ENCODE data around the gene ARL16. TPM values are rescaled to one million over a fixed set of nuclear protein-coding genes. Genes with fewer than 3 reads are reported as not detected.

Gene ARL16, protein sequence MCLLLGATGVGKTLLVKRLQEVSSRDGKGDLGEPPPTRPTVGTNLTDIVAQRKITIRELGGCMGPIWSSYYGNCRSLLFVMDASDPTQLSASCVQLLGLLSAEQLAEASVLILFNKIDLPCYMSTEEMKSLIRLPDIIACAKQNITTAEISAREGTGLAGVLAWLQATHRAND
- total RNA-seq, result 10 to 100 TPM; 29.2 to 45.1 (median 36.2) TPM

DNA sequence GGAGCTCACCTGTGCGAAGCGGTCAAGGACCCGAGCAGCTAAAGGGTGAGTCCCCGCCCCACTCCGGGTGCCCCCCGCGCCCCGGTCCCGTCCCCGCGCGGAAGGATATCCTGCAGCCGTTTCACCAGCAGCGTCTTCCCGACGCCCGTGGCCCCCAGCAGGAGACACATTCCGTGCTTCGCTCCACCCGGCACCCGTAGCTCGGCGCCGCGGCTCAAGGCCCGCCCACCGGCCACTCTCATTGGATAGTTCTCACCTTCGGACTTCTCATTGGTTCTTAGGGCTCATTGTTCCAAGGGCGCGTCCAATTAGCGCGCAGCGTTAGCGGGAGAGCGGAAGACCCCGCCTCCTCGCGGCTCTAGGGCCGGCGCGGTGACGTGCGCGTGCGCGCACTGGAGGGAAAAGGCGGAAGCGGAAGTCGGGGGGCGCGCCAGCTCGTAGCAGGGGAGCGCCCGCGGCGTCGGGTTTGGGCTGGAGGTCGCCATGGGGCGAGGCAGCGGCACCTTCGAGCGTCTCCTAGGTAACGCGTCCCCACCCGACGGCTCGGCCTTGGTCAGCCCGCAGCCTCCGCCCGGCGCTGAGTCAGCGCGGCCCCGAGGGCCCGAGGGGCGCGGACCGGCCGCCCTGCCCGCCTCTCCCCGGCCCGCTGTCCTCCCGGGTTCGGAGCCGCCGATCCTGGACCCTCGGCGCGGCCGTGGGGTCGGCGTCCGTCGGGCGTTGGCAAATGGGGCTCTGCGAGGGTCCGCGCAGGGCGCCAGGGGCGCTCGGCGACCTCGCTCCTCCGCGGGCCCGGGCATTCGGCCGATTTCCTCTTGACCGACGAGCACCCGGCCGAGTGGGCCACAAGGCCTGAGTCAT, at the start of gene ARL16, which contains the start of gene HGS:
Gene ARL16, minus strand, starts transcription at position 214 of the 858 bp plus-strand sequence. Its CDS starts 44 bp downstream, at position 170.
Gene HGS, plus strand, starts transcription at position 428 of the 858 bp plus-strand sequence. Its CDS starts 56 bp downstream, at position 484.
- peak; percentile 98 to 99 for DNase-seq (ENCODE audit: low spot score in 2 of 2)
- 0 to 1% methylated on average over 18 to 53 of the region's 112 CpGs for WGBS, 2 donors

DNA sequence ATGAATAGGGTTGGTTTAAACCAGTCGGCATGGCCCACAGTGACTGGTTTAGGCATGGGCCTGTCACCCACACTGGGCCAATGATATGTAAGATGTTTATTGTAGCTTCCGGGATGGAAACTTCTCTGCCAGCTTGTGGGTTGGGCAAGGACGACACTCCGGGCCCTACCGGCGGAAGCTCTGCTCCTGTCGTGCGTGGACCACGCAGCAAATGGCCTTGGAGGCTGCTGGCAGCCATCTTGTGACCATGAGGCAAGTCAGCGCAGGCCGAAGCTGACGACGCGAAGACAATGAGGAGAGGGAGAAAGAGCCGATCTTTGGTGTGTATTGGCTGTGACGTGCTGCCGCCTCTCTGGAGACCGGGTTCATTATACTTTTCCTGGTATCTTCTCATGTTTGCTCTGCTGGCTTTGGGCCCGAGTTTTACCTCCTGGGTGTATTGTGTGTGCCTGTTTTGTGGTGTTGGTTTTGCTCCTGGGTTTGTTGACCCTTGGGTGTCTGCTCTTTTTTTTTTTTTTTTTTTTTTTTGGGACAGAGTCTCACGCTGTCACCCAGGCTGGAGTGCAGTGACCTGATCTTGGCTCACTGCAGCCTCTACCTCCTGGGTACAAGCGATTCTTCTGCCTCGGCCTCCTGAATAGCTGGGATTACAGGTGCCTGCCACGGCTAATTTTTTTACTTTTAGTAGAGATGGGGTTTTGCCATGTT, 43.9 kb upstream of the ARL16 start:
- DNase-seq (ENCODE audit: low spot score in 2 of 2), result no peak
- intact Hi-C loops (cut with DNase I; ENCODE audit: low total_unique reads), result no loop called here
- no peak for TF ChIP-seq POLR2A (IDR thresholded peaks at IDR 0.05)
- TF ChIP-seq, protein P1, sequence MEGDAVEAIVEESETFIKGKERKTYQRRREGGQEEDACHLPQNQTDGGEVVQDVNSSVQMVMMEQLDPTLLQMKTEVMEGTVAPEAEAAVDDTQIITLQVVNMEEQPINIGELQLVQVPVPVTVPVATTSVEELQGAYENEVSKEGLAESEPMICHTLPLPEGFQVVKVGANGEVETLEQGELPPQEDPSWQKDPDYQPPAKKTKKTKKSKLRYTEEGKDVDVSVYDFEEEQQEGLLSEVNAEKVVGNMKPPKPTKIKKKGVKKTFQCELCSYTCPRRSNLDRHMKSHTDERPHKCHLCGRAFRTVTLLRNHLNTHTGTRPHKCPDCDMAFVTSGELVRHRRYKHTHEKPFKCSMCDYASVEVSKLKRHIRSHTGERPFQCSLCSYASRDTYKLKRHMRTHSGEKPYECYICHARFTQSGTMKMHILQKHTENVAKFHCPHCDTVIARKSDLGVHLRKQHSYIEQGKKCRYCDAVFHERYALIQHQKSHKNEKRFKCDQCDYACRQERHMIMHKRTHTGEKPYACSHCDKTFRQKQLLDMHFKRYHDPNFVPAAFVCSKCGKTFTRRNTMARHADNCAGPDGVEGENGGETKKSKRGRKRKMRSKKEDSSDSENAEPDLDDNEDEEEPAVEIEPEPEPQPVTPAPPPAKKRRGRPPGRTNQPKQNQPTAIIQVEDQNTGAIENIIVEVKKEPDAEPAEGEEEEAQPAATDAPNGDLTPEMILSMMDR (IDR thresholded peaks at IDR 0.05), result no peak
- 80 to 81% methylated on average over 23 of the region's 23 CpGs for WGBS, 2 donors
- no peak overlapping the region for H3K4me3 ChIP-seq (ENCODE audit: low read depth, poor library complexity, severe bottlenecking)

More for the DNA sequence above, at the start of gene ARL16, which contains the start of gene HGS:
- peak in 1 of 2 donors; percentile 1 for TF ChIP-seq POLR2A (IDR thresholded peaks at IDR 0.05)
- TF ChIP-seq, protein P1 (IDR thresholded peaks at IDR 0.05), result no peak
- intact Hi-C loops (cut with DNase I; ENCODE audit: low total_unique reads), result no loop called here
- peak within 1 kb of the TSS; percentile 87 for H3K4me3 ChIP-seq (ENCODE audit: low read depth, poor library complexity, severe bottlenecking)

DNA sequence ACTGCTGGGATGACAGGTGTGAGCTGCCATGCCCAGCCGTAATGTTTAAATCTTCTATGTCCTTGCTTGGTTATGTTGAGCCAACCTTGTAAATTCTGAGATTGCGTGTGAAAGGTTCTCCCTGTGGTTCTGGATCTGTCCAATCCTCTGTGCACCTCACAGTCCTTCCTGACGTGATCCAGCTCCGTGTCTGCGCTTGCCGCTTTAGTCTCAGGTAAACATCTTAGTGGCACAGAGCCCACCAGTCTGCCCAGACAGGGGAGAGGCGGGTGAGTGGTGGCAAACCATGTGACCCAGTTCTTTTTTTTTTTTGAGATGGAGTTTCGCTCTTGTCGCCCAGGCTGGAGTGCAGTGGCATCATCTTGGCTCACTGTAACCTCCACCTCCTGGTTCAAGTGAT, 42.4 kb upstream of the ARL16 start:
- intact Hi-C loops (cut with DNase I; ENCODE audit: low total_unique reads), result no loop called here
- DNase-seq (ENCODE audit: low spot score in 2 of 2), result peak in 1 of 2 donors; percentile 74
- H3K4me3 ChIP-seq (ENCODE audit: low read depth, poor library complexity, severe bottlenecking), result no peak overlapping the region
- WGBS, 2 donors, result 35 to 41% methylated on average over 9 of the region's 9 CpGs
- TF ChIP-seq POLR2A (IDR thresholded peaks at IDR 0.05), result no peak
- TF ChIP-seq, protein P1 (IDR thresholded peaks at IDR 0.05), result no peak

DNA sequence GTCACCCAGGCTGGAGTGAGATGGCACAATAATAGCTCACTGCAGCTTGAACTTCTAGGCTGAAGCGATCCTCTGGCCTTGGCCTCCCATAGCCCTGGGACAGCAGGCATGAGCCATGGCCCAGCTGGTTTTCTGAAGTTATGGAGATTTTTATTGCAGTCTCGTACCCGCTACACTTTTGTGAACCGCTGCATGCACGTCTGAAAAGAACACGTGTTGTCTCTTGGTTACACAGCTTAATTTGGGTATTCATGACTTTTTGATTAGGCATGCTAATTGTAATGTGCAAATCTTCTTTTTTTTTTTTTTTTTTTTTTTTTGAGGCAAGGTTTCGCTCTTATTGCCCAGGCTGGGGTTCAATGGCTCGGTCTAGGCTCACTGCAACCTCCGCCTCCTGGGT, 41.8 kb upstream of the ARL16 start:
- intact Hi-C loops (cut with DNase I; ENCODE audit: low total_unique reads), result no loop called here
- WGBS, 2 donors, result 57 to 65% methylated on average over 8 to 9 of the region's 9 CpGs
- DNase-seq (ENCODE audit: low spot score in 2 of 2), result no peak
- TF ChIP-seq, protein P1 (IDR thresholded peaks at IDR 0.05), result no peak
- TF ChIP-seq POLR2A (IDR thresholded peaks at IDR 0.05), result no peak
- no peak overlapping the region for H3K4me3 ChIP-seq (ENCODE audit: low read depth, poor library complexity, severe bottlenecking)

DNA sequence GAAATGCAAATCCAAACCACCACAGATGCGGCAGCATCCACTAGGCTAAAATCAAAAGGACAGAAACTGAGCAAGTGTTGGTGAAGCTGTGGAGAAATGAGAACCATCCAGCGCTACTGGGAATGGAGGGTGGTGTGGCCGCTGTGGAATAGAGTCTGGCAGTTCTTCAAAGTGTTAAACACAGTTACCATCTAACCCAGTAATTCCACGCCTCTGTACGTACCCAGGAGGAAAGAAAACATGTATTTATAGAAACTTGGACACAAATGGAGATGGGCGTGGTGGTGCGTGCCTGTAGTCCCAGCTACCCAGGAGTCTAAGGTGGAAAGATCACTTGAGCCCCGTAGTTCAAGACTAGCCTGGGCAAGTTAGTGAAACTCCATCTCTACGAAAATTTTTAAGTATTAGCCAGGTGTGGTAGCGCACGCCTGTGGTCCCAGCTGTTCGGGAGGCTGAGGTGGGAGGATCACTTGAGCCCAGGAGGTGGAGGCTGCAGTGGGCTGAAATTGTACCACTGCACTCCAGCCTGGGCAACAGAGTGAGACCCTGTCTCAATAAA, 40.1 kb upstream of the ARL16 start:
- TF ChIP-seq POLR2A (IDR thresholded peaks at IDR 0.05), result no peak
- TF ChIP-seq, protein P1 (IDR thresholded peaks at IDR 0.05), result no peak
- no peak overlapping the region for H3K4me3 ChIP-seq (ENCODE audit: low read depth, poor library complexity, severe bottlenecking)
- 19 to 31% methylated on average over 12 of the region's 12 CpGs for WGBS, 2 donors
- DNase-seq (ENCODE audit: low spot score in 2 of 2), result no peak
- intact Hi-C loops (cut with DNase I; ENCODE audit: low total_unique reads), result no loop called here
